CD14-positive monocyte (primary cell): ENCODE data around the gene UBE2U. TPM values are rescaled to one million over a fixed set of nuclear protein-coding genes. Genes with fewer than 3 reads are reported as not detected.

Source experiments
- DNase-seq, 3 donors: peaks; one replicate each; pipeline ENCODE4 v3.0.0-alpha.2; 2011 to 2022
- H2AFZ ChIP-seq: 2 replicates; pipeline ENCODE4 v1.6.0; 2012; ENCODE audit warnings: mild to moderate bottlenecking, low read depth, low read length, inconsistent platforms; ENCODE audit not compliant: insufficient read depth, poor library complexity, severe bottlenecking
- H3K27ac ChIP-seq, 2 donors: 1 replicate in 1 of 2; 2 replicates in 1 of 2; pipeline ENCODE4 v1.5.1; 2012 to 2013; ENCODE audit warnings: low read length in 2 of 2, control low read depth in 1 of 2, inconsistent platforms in 1 of 2, low read depth in 1 of 2, mild to moderate bottlenecking in 1 of 2
- H3K27me3 ChIP-seq, 2 donors: one replicate each; pipeline versions ENCODE4 v1.6.0 to v1.6.1; 2011 to 2013; ENCODE audit warnings: low read length in 2 of 2; ENCODE audit not compliant: control insufficient read depth in 2 of 2, insufficient read depth in 2 of 2
- H3K36me3 ChIP-seq, 2 donors: replicated peaks in 1 of 2; 1 replicate in 1 of 2; 2 replicates in 1 of 2; pipeline versions ENCODE4 v1.5.1 to v1.6.1; 2012 to 2013; ENCODE audit warnings: low read length in 2 of 2, control low read depth in 1 of 2, inconsistent platforms in 1 of 2, mild to moderate bottlenecking in 1 of 2; ENCODE audit not compliant: insufficient read depth in 2 of 2, control insufficient read depth in 1 of 2
- H3K4me1 ChIP-seq, 2 donors: 1 replicate in 1 of 2; 2 replicates in 1 of 2; pipeline versions ENCODE4 v1.5.1 to v1.6.1; 2012 to 2013; ENCODE audit warnings: low read length in 2 of 2, control low read depth in 1 of 2, inconsistent platforms in 1 of 2, mild to moderate bottlenecking in 1 of 2, moderate library complexity in 1 of 2; ENCODE audit not compliant: insufficient read depth in 2 of 2, control insufficient read depth in 1 of 2
- H3K4me2 ChIP-seq: replicated peaks from 2 replicates; pipeline ENCODE3; 2012; ENCODE audit warnings: low read length, moderate library complexity, mild to moderate bottlenecking; ENCODE audit not compliant: poor library complexity, severe bottlenecking; ENCODE audit errors: extremely low read depth
- H3K4me3 ChIP-seq, 3 experiments: fragments of 200-600 bp in 1 of 3; sonication (generic) in 1 of 3; replicated peaks in 1 of 3; 1 replicate in 2 of 3; 2 replicates in 1 of 3; pipeline ENCODE4 v1.5.1; 2011 to 2013; ENCODE audit warnings: low read length in 3 of 3, mild to moderate bottlenecking in 3 of 3, control low read depth in 2 of 3, low read depth in 2 of 3, inconsistent platforms in 1 of 3, moderate library complexity in 1 of 3
- H3K79me2 ChIP-seq: 2 replicates; pipeline ENCODE4 v1.6.0; 2012; ENCODE audit warnings: mild to moderate bottlenecking, control low read depth, inconsistent platforms, low read length, moderate library complexity; ENCODE audit not compliant: insufficient read depth
- H3K9ac ChIP-seq: 2 replicates; pipeline ENCODE4 v1.6.0; 2017; ENCODE audit warnings: low read length, mild to moderate bottlenecking; ENCODE audit not compliant: insufficient read depth, poor library complexity, severe bottlenecking
- H3K9me3 ChIP-seq, 2 donors: replicated peaks in 1 of 2; 1 replicate in 1 of 2; 2 replicates in 1 of 2; pipeline versions ENCODE4 v1.5.1 to v1.6.1; 2012 to 2013; ENCODE audit warnings: low read length in 2 of 2, control low read depth in 1 of 2; ENCODE audit not compliant: control insufficient read depth in 1 of 2, insufficient read depth in 1 of 2
- H4K20me1 ChIP-seq: 2 replicates; pipeline ENCODE4 v1.6.0; 2012; ENCODE audit warnings: mild to moderate bottlenecking, low read length, control low read depth, moderate library complexity; ENCODE audit not compliant: insufficient read depth
- H3K27ac Mint-ChIP-seq, 7 donors: one replicate each; pipeline ENCODE4 v1.8.0; 2020; ENCODE audit warnings: mild to moderate bottlenecking in 7 of 7, mixed read lengths in 7 of 7, moderate library complexity in 6 of 7, inconsistent platforms in 2 of 7
- H3K27me3 Mint-ChIP-seq, 3 donors: one replicate each; pipeline ENCODE4 v1.8.0; 2021 to 2022; ENCODE audit warnings: low read depth in 3 of 3, mild to moderate bottlenecking in 3 of 3, mixed read lengths in 3 of 3, moderate library complexity in 3 of 3, inconsistent platforms in 1 of 3
- H3K36me3 Mint-ChIP-seq, 2 donors: one replicate each; pipeline ENCODE4 v1.8.0; 2020; ENCODE audit warnings: mixed read lengths in 2 of 2, inconsistent platforms in 1 of 2, mild to moderate bottlenecking in 1 of 2
- H3K4me1 Mint-ChIP-seq: one replicate; pipeline ENCODE4 v1.8.0; 2020; ENCODE audit warnings: mild to moderate bottlenecking, mixed read lengths
- H3K4me3 Mint-ChIP-seq, 2 donors: one replicate each; pipeline ENCODE4 v1.8.0; 2020; ENCODE audit warnings: mild to moderate bottlenecking in 2 of 2, mixed read lengths in 2 of 2, moderate library complexity in 1 of 2
- H3K9me3 Mint-ChIP-seq, 7 donors: one replicate each; pipeline ENCODE4 v1.8.0; 2020 to 2022; ENCODE audit warnings: mixed read lengths in 7 of 7, mild to moderate bottlenecking in 6 of 7, moderate library complexity in 6 of 7, inconsistent platforms in 2 of 7
- intact Hi-C, 2 donors: fragments of 100-400 bp; cut with micrococcal nuclease; formaldehyde crosslinking; loops; one replicate each; pipeline versions ENCODE4 v1.15.0 to v1.15.1; 2023
- polyA plus RNA-seq, 3 donors: library from polyadenylated mRNA; depleted of rRNA in 1 of 3; unstranded in 2 of 3; stranded (reverse) in 1 of 3; fragments of 300-500 nt in 2 of 3; fragments of >200 nt in 1 of 3; fragmentation: Illumina TruSeq in 2 of 3; gene quantifications; 1 replicate in 2 of 3; 2 replicates in 1 of 3; pipeline ENCODE4 v1.2.3, GENCODE V29; 2012 to 2021
- TF ChIP-seq, protein P1 (sequence below): fragments of 200-600 bp; IDR thresholded peaks from one replicate; pipeline ENCODE4 v1.8.0; 2022; ENCODE audit warnings: antibody characterized with exemption, mild to moderate bottlenecking

The UBE2U gene
- polyA plus RNA-seq, 3 donors: not detected

DNA sequence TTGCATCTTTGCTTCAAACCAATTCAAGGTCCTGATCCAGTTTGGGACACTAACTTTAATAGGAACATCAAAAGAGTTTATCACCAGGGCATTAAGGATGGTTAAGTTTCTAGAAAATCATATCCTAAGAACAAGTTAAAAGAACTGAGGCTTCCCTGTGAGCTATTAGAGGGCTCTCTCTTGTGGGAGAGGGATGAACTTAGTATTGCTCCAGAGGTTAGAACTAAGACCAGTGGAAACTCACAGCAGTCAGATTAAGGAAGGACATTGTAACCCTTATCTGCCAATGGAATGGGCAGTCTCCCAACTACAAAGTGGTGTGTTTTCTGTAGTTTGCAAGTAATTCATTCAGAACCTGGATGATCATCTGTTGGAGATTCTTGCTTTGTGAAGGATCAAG lies 36.8 kb downstream of the UBE2U start:
- DNase-seq: no peak
- peaks cover 0 to 4% (median 2%) of the 10 kb centered on the region in 7 donors for H3K9me3 Mint-ChIP-seq
- no peak overlapping the region for H3K4me3 Mint-ChIP-seq
- H3K36me3 Mint-ChIP-seq: no peaks in the 10 kb centered on the region
- Histone ChIP-seq H2AFZ (no peak overlapping the region), H3K4me1 (peaks cover under 1 to 6% of the 10 kb centered on the region in 2 donors), H3K4me3 (no peak overlapping the region), H4K20me1 (no peaks in the 10 kb centered on the region), H3K4me2 (no peak overlapping the region), H3K27ac (no peak overlapping the region), H3K9ac (no peak overlapping the region), H3K36me3 (no peaks in the 10 kb centered on the region), H3K27me3 (no peaks in the 10 kb centered on the region), H3K9me3 (no peaks in the 10 kb centered on the region), H3K79me2 (no peaks in the 10 kb centered on the region)
- intact Hi-C loops: no loop called here
- H3K4me1 Mint-ChIP-seq: peaks cover 13% of the 10 kb centered on the region
- H3K27ac Mint-ChIP-seq: no peak overlapping the region
- TF ChIP-seq, protein P1, sequence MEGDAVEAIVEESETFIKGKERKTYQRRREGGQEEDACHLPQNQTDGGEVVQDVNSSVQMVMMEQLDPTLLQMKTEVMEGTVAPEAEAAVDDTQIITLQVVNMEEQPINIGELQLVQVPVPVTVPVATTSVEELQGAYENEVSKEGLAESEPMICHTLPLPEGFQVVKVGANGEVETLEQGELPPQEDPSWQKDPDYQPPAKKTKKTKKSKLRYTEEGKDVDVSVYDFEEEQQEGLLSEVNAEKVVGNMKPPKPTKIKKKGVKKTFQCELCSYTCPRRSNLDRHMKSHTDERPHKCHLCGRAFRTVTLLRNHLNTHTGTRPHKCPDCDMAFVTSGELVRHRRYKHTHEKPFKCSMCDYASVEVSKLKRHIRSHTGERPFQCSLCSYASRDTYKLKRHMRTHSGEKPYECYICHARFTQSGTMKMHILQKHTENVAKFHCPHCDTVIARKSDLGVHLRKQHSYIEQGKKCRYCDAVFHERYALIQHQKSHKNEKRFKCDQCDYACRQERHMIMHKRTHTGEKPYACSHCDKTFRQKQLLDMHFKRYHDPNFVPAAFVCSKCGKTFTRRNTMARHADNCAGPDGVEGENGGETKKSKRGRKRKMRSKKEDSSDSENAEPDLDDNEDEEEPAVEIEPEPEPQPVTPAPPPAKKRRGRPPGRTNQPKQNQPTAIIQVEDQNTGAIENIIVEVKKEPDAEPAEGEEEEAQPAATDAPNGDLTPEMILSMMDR: no peak
- H3K27me3 Mint-ChIP-seq: peaks cover 0 to 2% (median 0%) of the 10 kb centered on the region in 3 donors

GRCh38 chr1:64241069-64241468 lies 37.6 kb downstream of the UBE2U start:
- Histone ChIP-seq H3K79me2 (no peaks in the 10 kb centered on the region), H3K4me1 (peaks cover 6 to 11% of the 10 kb centered on the region in 2 donors), H3K27ac (no peak overlapping the region), H3K4me2 (no peak overlapping the region), H4K20me1 (no peaks in the 10 kb centered on the region), H2AFZ (no peak overlapping the region), H3K27me3 (no peaks in the 10 kb centered on the region), H3K9ac (no peak overlapping the region), H3K9me3 (no peaks in the 10 kb centered on the region), H3K36me3 (no peaks in the 10 kb centered on the region), H3K4me3 (no peak overlapping the region)
- TF ChIP-seq, protein P1: no peak
- peaks cover 0 to 2% (median 0%) of the 10 kb centered on the region in 3 donors for H3K27me3 Mint-ChIP-seq
- intact Hi-C loops: no loop called here
- no peak overlapping the region for H3K4me3 Mint-ChIP-seq
- DNase-seq: no peak
- H3K4me1 Mint-ChIP-seq: peaks cover 19% of the 10 kb centered on the region
- no peaks in the 10 kb centered on the region for H3K36me3 Mint-ChIP-seq
- H3K27ac Mint-ChIP-seq: no peak overlapping the region
- peaks cover 0 to 4% (median 2%) of the 10 kb centered on the region in 7 donors for H3K9me3 Mint-ChIP-seq
